HG02610 (cell line): ENCODE data around the gene MGAT4D.
"Not testable (repeated sequence)": the region's sequence is repeated elsewhere in the genome, so short reads cannot be mapped to it uniquely, and the experiment has no call there.

Experiments
- ATAC-seq: cut with Tn5 transposase; IDR thresholded peaks from one replicate; pipeline ENCODE4 v1.9.1; 2021; ENCODE audit warnings: mild to moderate bottlenecking, moderate library complexity; ENCODE audit not compliant: unreplicated experiment

MGAT4D gene

DNA sequence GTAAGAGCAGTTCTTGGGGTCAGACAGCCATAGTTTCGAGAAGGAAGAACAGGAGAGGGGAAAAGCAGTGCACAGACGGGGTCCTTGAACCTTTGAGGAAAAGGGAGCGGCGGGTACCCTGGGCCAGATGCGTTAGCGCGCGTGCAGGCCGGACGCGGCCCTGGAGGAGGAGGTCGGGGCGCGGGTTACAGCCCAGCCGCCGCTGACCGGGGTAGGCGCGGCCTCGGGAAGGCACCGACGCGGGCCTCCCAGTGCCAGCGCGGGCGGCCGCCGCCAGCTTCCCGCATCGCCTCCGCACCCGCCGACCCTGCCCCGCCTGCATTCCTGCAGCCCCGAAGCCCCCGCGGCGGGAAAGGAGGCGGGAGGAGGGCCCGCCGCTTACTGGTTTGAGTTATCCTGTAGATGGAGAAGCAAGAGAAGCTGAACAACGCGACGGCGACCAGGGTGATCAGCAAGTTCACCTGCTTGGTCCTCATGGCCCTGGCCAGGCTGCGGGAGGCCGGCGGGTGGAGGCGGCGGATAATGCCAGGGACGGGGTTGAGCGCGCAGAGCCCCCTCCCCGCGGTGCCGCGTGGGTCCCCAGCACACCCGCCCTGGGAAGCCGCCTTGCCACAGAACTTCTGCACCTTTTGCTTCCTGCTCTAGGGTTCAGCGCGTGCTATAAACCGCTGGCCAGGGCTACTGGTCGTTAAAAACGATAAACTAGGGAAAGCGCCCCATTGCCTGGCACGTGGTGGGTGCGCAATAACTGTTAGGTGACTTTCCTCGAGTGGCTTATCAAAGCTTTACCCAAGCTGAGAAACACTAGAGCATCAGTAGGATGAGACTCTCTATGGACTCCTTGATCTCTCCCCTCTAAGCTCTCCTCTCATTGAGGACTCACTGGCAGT, at the start of gene MGAT4D:
Gene MGAT4D (minus strand): TSS at position 547 of the 890 bp plus-strand sequence. CDS start 71 bp downstream, at position 476.
- no peak for ATAC-seq

DNA sequence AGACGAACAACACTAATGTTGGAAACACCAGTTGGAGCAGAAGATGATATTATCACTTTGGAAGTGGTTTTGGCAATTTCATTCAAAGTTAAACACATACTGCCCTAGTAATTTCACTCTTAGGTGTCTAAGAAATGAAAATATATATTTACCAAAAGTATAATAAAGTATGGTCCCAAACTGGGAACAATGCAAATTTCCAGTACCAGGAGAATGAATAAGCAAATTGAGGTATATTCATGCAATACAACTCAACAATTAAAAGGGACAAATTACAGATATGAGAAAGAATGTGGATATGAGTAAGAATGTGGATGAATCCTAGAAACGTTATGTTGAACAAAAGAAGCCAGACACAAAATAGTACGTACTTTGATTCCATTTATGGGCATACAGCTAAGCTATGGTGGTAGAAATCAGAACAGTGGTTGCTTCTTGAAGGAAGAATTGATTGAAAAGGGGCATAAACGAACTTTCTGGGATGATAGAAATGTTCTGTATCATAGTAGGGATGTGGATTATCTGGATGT, 35.9 kb upstream of the MGAT4D start:
- ATAC-seq: no peak

DNA sequence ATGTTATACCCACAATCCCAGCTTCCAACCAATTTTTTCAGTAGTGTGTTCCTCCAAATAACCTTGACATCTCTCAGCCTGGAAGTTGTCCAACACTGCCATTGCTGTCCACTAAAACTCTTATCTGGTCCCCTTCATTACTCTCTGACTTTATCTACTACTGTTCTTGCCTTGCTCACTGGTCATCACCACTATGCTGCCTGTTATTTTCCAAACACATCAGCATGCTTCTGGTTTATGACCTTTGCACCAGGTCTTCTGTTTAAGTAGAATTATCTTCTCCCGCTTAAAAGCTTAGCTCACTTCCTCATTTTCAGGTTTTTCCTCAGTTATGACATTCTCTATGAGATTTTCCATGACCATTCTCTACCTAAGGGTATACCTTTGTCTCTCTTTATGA, 31.3 kb upstream of the MGAT4D start:
- no peak for ATAC-seq

GRCh38 chr4:140523857-140524742, 26.0 kb upstream of the MGAT4D start, which contains the start of gene ELMOD2:
Gene ELMOD2, plus strand, starts transcription at chr4:140524168. Its CDS starts 1,261 bp downstream, at chr4:140525429.
- ATAC-seq: peak; percentile 100

- no peak for ATAC-seq
Measured at GRCh38 chr4:140523370-140523856, 25.3 kb upstream of the MGAT4D start.

DNA sequence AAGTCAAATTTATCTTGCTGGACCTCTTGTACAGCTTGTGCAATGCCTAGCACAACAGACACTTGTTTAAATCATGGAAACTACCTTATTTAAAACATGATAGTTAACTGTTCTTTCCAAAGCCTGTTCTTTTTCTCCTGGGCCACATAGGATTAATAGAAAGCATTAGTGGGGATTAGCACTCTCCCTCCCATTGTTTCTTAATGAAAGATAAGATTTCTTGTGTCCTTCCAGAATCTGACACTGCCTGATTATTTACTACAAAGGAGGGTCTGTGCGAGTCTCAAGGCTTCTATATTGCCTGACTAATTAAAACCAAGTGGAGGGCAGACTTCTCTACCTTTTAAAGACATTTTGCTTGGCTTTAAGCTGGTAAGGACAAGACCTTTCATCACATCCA, 17.3 kb upstream of the MGAT4D start:
- ATAC-seq: no peak

GRCh38 chr4:140513765-140514164, 15.7 kb upstream of the MGAT4D start:
- not testable (repeated sequence) for ATAC-seq

- ATAC-seq: no peak
Measured at GRCh38 chr4:140504261-140504660, 6.2 kb upstream of the MGAT4D start.

GRCh38 chr4:140499391-140499790, 1.3 kb upstream of the MGAT4D start:
- no peak for ATAC-seq

GRCh38 chr4:140497405-140497746, 717 bp downstream of the MGAT4D start:
- ATAC-seq: no peak

DNA sequence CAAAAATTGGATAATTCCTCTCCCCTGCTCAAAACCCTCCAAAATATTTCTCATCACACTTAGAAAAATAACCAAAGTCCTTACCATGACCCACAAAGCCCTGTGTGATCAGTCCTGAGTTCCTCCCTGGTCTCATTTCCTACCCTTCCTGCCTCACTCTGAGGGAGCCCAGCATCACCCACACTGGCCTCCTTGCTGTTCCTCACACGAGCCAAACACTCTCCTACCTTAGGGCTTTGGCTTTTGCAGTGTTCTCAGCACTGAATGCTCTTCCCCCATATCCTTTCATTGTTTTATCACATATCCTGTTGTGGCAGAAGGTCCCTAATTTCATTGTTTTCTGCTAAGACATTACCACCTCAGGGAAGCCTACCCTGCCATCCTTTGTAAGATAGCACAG, 12.2 kb downstream of the MGAT4D start:
- ATAC-seq: no peak

- ATAC-seq: no peak
Measured at GRCh38 chr4:140483445-140483844, 14.6 kb downstream of the MGAT4D start.

DNA sequence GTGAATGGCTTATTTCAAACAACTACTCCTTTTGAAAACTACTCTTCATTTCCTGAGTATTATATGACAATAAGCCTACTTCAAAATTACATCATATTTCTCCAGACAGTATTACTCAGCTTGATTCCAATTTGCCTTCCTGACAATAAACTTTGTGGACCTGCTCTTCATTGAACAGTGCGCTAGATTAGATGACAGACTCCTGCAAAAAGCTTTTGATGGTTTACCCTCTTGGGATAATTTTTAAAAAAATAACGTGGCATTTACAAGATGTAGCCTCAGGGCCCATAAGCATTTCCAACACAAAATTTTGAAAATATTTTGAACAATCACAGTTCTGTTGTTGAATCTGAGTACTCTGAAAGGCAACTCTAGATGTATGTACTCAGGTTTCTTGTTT, 25.9 kb downstream of the MGAT4D start:
- no peak for ATAC-seq

- ATAC-seq: no peak
Measured at GRCh38 chr4:140469791-140470733, 28.0 kb downstream of the MGAT4D start.

- no peak for ATAC-seq
Measured at GRCh38 chr4:140466146-140466545, 31.9 kb downstream of the MGAT4D start.

GRCh38 chr4:140463614-140464013, 34.5 kb downstream of the MGAT4D start:
- ATAC-seq: no peak

GRCh38 chr4:140463182-140463581, 34.9 kb downstream of the MGAT4D start:
- ATAC-seq: no peak

DNA sequence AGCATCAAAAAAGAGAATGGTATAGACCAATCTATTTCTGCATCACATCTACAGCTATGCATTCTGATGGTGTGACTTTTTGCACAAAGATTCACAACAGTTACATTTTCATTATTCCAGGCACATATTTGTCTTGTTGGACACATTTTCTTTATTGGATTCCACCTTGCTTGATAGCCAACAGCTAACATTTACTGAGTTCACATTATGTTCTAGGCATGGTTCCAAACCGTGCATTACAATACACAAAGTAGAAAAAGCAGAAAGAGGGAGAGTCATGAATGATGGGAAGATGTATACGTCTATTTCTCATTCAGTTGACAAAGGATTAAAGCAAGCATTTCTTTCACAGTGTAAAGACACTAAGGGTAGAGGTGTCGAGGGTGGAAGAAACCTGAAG, 47.7 kb downstream of the MGAT4D start:
- no peak for ATAC-seq

GRCh38 chr4:140448830-140449229, 49.3 kb downstream of the MGAT4D start:
- ATAC-seq: no peak

GRCh38 chr4:140448162-140448561, 49.9 kb downstream of the MGAT4D start:
- no peak for ATAC-seq
